SIG-M5 treated with dmso at 0.1 percent for 504 hours (cell line): ENCODE results near the gene KCNH8.

Experiments
- DNase-seq: peaks from one replicate; lab custom pipeline; 2025; ENCODE audit not compliant: unreplicated experiment; lab: John Stamatoyannopoulos, UW

Gene KCNH8

DNA sequence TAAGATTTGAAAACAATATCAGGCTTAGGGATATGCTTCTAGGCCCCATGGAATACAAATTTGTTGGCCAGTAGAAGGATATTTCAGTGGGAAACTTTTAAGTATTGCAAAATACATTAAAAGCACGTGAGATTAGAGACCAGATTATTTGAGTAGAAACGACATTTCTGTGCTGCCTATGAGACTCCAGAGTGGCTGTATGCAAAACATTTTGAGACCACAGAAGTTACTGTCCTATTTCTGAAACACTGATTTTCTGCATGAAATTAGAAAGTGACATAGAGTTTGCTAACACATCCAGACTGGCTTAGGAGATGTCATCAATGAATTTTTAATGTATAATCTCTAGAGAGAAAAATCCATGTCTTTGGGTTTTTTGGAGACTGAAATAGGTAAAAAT is 99.8 kb downstream of the KCNH8 start:
- DNase-seq = no peak

DNA sequence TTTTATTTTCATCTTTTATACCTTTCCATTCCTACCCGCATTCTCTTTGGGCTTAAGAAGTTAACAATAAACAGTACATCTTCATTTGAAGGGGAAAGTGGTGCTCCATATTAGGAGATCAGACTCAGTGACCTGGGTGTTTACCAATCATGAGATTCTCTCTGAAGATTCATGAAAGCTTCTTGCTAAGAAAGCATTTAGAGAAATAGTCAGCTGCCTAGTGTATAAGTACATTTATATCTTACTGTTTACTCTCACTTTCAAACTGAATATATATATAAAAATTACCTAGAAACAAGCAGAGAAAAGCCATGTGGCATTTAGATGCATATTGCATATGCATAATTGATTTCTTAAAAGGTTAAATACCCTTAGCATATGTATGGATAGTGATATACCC is 100.5 kb downstream of the KCNH8 start:
- DNase-seq = no peak

DNA sequence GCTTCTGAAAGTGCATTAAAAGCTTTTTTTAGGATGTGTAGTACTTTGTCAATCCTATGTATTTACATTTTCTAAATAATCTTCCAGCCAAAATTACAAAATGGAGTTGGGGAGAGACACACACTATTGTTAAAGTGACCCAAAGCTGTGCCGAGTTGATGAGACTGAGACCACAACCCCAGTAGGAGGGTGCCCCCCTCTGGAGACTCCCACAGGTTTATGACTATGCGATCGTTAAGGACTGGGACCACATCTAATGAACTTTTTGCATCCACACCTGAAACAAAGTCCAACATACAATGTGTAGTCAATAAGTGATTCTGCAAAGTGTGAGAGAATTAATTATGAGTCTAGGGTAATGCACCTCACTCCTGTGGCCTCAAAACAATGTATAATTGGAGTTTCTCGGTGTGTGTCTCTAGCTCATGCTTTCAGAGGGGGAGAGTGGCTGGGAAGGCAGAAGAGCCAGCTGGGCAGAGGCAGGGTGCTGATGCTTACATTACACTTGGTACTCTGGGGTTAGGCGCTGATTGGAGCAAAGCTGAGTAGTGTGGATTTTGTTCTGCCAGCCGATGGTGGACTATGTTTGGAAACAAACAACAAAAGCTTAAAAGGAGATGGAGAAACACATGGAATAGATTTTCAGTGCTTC is 102.8 kb downstream of the KCNH8 start:
- no peak for DNase-seq

DNA sequence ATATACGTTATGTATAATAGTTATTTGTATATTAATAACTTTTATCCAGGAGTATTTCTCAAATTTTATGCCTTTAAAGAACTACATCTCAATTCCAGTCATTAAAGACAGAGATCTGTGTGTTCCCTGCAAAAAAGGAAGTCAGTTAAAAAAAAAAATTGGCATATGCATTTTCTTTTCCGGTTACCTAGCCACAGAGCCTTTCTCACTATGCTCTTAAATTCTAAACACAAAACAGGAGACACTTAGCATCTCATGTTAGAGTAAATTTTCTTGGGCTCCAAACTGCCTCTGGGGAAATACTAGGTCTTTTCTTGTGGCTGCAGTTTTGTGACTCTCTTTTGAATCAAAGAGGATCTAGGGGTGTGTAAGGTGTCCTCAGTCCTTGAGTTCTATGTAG is 105.9 kb downstream of the KCNH8 start:
- no peak for DNase-seq

DNA sequence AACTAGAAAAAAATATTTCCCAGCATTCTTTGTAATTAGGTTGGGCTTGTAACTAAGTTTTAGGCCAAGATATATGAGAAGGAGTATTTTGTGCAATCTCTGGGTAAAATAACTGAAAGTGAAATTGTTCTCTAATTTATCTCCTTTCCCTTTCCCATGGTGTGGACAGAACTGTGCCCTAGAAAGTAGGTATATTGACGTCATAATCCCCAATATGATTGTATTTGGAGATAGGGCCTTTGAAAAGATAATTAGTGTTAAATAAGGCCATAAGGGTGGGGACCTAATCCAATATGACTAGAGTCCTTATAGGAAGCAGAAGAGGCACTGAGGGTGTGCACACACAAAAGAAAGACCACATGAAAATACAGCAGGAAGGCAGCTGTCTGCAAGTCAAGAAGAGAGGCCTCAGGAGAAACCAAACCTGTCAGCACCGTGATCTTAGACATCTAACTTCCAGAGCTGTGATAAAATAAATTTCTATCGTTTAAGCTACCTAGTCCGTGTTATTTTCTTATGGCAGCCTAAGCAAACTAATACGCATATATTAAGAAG is 106.6 kb downstream of the KCNH8 start:
- no peak for DNase-seq

DNA sequence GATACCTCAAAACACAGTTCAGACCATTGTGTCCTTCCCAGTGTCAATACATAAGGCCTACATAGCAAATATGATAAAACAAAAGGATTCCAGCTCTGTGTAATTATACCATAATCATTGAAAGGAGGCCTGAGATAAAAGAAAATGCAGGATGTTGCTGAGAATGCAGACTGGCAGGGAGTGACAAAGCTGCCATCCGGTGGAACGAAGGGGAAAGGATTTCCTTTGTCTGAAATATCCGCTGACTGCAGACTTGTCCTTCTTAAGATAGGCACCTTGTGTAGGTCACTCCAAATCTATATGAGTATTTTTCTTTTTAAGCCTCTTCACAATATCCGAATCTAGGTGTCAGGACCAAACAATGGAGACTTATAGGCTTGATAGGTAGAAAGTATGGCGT is 108.0 kb downstream of the KCNH8 start:
- no peak for DNase-seq

DNA sequence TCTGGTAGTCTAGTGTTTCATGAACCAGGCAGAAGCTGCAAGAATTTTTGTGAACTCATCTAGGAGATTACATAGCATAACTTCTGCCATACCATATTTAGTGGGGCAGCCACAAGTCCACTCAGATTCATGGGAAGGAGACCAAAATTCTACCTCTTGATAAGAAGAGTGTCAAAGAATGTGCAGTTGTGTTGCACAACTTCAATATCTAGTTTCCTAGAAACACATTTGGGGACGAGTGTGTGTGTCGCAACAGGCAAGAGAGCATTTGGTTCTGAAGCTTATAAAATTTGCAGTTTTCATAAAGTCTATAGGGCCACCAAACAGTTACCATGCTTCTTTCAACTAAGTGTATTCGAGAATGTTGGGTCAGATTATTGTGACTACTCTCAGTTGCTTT is 115.3 kb downstream of the KCNH8 start:
- no peak for DNase-seq

DNA sequence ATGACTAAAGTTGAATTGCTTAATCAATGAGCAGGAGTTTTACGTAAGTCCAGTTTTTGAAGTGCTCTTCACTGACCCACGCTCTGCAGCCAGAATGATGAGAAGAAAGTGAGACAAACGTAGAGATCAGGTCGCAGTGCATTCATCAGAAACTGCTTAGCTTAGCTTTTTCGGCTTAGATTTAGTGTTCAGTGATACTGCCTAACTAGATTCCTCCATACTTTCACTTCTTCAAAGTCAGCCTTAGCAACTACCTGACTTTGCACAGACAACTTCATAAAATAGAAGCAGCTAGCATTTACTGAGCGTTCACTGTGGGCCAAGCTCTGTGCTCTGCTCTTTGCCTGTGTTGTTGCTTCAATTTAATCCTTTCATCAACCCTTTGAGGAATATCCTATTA is 116.1 kb downstream of the KCNH8 start:
- no peak for DNase-seq

DNA sequence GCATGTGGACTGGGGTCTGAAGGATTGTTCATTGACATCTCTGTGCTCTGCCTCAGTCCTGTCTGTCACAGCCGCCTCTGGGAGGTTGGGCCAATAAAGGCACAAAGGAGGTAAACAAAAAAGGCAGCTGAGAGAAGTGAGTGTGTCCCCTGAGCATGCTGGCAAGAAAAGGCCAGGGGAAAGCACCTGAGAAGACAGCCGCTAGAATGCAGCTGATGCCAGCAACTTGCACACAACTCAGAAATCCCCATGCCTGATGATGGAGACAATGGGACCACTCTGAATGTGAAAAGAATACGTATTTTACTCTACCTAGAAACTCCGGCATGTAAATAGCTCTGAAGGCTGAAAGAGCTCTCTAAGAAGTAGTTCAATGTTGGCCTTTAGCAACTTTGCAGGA is 118.7 kb downstream of the KCNH8 start:
- DNase-seq = no peak

DNA sequence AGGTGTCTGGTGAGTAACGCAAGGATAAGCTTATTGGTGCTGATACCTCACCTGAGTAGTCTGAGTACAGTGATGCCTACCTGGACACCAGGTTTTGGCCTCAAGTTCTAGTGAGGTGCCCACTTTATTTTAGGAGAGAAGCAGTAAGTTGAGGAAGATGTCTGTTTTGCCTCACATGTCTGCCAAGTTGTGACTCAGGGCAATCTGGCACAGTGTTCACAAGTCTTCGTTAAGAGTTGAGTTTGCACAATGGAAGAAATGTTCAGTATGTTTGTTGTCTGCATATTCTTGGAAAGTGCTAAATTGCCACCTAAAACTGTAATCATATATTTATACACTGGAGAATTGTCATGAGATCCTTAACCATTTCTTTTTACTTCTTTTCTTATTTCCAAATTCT is 122.2 kb downstream of the KCNH8 start:
- no peak for DNase-seq

DNA sequence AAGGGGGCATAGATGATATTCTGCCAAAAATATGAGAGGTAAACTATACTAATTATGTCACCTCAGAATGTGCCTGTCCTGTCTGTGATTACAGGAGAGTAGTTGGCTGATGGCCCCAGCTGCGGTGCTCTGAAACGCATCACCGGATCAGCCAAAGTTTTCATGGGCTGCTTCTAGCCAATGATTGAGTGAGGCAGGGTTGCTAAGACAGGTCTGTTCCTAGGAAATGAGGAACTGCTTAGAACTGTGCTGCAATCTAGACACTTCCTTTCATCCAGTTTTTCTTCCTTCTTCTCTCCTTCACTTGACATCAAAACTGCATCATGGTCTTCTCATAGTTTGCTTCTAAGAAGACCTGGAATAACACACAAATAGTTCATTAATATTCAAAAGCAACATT is 124.0 kb downstream of the KCNH8 start:
- DNase-seq = no peak

DNA sequence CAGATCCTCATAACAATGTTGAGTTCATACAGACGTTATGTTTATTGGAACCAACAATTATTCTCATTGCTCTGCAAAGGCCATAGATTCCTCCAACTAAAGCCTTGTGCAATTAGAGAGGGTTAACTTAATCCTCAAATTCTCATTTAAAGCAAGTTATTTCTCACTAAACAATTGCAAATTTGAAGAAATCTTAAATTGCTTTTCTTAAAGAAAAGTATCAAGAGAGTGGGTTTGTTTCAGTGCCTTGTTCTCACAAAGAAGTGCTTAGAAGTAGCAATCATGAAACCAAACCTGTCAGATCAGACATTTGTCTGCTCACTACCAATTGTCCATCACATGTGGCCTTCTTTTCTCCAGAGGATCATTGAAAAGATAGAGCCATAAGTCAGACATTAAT is 124.8 kb downstream of the KCNH8 start:
- DNase-seq = no peak

DNA sequence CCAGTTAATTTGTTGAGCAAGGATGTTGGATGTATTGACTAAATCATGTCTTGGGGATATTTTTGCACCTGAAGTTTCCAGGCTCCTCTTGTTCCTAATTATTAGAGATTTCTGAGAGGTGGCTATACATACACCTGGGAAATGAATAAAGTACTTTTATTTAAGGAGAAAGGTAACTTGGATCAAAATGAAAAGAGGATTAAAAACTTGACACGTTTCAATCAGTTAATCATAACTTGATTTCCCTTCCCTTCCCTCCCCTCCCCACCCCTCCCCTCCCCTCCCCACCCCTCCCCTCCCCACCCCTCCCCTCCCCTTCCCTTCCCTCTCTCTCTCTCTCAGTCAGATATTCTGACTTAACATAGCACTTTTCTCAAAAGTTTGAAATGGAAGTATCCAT is 126.3 kb downstream of the KCNH8 start:
- no peak for DNase-seq

DNA sequence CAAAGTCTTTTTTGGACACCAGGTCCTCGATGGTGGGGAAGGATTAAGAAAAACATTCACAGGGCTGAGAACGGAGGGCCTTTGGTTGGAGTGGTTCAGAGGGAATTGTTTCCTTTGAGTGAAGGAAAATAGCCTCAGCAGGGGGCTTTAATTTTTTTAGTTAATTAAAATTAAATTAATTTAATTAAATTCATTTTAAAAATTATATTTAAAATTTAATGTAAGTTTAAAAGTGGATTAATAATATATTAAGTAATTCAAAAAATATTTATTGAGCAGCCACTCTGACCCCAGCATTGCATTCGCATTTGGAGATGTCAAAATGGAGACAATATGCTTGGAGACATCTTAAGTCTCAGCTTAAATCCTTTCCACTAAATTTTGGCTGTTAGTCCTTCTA is 136.7 kb downstream of the KCNH8 start:
- DNase-seq = no peak

DNA sequence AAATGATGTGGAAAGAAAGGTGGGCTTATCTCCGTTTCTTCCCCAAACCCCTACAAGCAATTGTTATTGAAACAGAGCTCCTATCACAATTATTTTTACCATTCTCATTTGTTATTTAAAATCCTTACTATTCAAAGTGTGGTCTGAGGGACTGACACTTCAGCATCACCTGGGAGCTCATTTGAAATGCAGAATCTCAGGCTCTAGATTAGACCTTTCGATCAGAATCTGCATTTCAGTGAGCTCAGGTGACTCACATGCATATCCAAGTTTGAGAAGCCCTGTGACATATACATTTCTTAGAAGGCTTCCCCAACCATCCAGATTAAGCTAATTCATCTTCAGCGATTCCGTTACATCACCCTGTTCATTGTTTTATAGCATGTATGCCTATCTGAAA is 145.0 kb downstream of the KCNH8 start:
- DNase-seq = no peak

DNA sequence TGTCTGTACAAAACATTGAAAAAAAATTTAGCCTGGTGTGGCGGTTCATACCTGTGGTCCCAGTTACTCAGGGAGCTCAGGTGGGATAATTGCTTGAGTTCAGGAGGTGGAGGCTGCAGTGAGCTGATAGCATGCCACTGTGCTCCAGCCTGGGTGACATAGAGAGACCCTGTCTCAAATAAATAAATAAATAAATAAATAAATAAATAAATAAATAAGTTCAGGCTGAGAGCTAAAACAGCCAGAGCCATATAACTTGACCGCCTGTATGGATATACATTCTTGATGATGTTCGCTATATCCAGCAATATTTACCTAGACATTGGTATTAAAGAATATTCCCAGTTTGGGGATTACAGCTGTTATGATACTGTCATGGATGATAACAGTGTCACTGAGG is 146.9 kb downstream of the KCNH8 start:
- no peak for DNase-seq

DNA sequence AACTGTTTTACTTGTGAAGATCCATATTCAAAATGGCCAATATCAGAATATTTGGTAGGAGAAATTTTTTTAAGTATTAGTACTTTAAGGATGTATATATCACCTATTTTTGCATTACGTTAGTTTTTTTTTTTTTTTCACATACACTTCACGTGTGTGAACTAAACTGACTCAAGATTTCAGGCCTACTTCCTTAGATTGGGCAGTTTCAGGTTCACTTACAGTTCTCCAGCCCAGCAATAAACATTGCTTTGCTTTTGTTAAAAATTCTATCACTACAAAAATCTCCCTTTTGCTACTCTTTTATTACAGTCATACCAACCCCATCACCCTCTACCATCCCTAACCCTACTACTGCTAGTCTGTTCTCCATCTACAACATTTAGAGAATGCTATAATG is 183.6 kb downstream of the KCNH8 start:
- no peak for DNase-seq

DNA sequence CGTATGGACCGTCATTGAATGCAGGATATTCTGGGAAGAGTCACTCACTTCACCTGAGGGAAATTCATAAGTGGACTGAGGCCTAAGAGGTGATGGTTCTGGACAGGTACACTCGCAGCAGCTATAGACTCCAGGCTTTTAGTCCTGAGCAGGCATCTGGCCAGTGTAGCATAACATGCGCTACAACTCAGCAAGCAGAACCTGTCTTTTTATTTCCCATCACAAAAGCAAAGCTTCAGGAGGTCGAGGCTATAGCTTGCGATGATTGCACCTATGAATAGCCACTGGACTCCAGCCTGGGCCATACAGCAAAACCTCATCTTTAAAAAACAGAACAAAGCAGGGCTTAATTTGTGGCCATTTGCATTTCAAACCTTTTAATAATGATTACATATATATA is 185.8 kb downstream of the KCNH8 start:
- no peak for DNase-seq

DNA sequence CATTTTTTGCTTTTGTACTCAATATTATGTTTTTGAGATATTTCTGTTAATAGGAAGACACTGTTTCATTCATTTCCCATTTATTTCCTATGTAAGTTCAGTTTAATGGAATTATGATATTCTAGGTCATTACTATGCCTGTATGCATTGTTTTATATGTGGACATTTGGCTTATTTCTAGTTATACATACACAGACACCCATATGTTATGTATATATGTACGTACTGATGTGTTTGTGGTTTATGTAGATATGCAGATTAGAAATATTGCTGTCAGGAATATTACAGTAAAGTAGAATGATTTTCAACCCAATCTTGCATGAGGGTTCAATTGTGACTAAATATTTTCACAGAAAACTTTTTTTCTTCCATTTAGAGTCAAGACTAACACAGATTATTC is 190.5 kb downstream of the KCNH8 start:
- no peak for DNase-seq

DNA sequence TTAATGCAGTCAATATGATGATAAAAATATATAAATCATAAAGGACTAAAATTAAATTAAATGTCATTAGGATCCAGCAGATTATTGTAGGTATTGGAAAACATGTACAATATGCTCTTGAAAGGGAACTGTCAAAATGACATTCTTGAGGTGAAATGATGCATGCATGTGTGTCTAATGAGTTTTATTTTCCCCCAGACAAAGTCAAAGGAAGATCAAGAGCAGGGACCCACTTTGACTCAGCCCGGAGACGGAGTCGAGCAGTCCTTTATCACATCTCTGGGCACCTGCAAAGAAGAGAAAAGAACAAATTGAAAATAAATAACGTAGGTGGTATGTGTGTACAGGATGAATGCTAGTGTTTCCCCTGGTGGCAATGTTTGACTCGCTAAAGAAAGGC is 194.1 kb downstream of the KCNH8 start:
- no peak for DNase-seq

DNA sequence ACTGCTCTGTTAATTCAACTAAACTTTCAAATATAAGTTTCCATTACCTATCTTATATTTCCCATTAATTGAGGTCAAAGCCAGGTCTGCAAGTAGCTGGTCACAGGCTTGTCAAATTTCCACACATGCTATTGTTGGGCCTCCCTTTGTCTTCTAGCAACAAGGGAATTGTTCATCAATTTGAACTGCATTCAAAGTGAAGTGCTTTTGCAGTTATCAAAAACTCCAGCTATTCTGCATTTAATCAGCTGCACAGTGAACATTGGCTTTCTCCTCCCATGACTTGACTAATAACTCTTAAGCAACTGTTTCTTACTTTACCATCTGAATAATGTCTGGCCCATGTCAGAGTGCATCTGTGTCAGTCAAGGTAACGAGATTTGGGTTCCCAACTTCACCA is 198.4 kb downstream of the KCNH8 start:
- DNase-seq = no peak

DNA sequence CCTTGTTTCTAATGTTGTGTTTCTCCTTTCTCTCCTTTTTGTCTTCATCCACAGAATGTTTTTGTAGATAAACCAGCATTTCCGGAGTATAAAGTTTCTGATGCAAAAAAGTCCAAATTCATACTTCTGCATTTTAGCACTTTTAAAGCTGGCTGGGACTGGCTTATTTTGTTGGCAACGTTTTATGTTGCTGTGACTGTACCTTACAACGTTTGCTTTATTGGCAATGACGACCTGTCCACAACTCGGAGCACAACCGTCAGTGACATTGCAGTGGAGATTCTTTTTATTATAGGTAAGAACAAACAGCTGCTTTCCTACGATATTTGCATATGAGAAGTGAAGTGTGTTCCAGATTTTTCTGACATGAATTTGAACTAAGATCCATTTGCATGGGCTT is 199.4 kb downstream of the KCNH8 start:
- DNase-seq = no peak

DNA sequence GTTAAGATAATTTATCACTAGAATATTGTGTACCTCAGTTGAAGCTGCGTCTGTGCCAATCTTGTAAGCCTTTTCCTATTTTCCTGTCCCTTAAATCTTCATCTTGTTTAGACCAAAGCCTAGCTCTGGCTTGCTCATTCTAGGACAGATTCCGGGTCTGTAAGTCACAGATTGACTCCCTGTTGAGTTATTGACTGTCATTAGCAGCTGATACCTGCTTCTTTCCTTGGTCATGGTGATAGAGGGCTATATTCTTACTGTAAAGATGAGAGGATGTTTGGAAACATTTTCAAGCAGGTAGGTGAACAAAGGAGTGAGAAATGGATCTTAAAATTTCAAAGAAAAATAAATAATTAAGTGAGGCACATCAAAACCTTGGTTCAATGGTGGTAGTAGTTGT is 200.2 kb downstream of the KCNH8 start:
- DNase-seq = no peak
